Measurements from ENCODE around the gene RHOXF2. TPM values are rescaled to one million over a fixed set of nuclear protein-coding genes. Genes with fewer than 3 reads are reported as not detected.
"Not testable (repeated sequence)": the region's sequence is repeated elsewhere in the genome, so short reads cannot be mapped to it uniquely, and the experiment has no call there.

Gene RHOXF2
- total RNA-seq, 1 donor from 2014 or later = not detected

GRCh38 chrX:120193720-120194119 lies 35.3 kb downstream of the RHOXF2 start:
- ATAC-seq (ENCODE audit: poor library complexity); intact Hi-C loops (cut with DNase I): not testable (repeated sequence)

GRCh38 chrX:120195786-120196185 lies 37.4 kb downstream of the RHOXF2 start:
- DNase-seq; intact Hi-C loops (cut with DNase I): not testable (repeated sequence)
- peak; percentile 75 for ATAC-seq (ENCODE audit: poor library complexity)

More at GRCh38 chrX:120193720-120194119, 35.3 kb downstream of the RHOXF2 start:
- DNase-seq = not testable (repeated sequence)

- DNase-seq; ATAC-seq (ENCODE audit: poor library complexity); intact Hi-C loops (cut with DNase I): not testable (repeated sequence)
Measured at GRCh38 chrX:120196626-120197283, 38.3 kb downstream of the RHOXF2 start.

GRCh38 chrX:120200851-120201250 lies 42.4 kb downstream of the RHOXF2 start:
- intact Hi-C loops (cut with DNase I) = no loop called here
- ATAC-seq (ENCODE audit: poor library complexity) (no peak), DNase-seq (no peak)

GRCh38 chrX:120205816-120206753 lies 47.7 kb downstream of the RHOXF2 start:
- intact Hi-C loops (cut with DNase I) = no loop called here
- ATAC-seq (ENCODE audit: poor library complexity) (no peak), DNase-seq (no peak)

- ATAC-seq (ENCODE audit: poor library complexity) (no peak), DNase-seq (no peak)
- intact Hi-C loops (cut with DNase I) = no loop called here
Measured at GRCh38 chrX:120207009-120207605, 48.7 kb downstream of the RHOXF2 start.

GRCh38 chrX:120213438-120214265 lies 55.2 kb downstream of the RHOXF2 start:
- DNase-seq (peak; percentile 40), ATAC-seq (ENCODE audit: poor library complexity) (peak; percentile 71)
- intact Hi-C loops (cut with DNase I) = no loop called here

Other genes starting within 250 kb of the RHOXF2 start
- 3.6 TPM for gene NKAP, start 214.9 kb upstream of the RHOXF2 start, total RNA-seq
- not detected for gene RHOXF2B, start 80.9 kb upstream of the RHOXF2 start, total RNA-seq
- gene RHOXF1, start 42.7 kb upstream of the RHOXF2 start, total RNA-seq = not detected
- gene ZBTB33, start 92.2 kb downstream of the RHOXF2 start, total RNA-seq = 6.6 TPM
- 1.1 TPM for gene TMEM255A, start 152.8 kb downstream of the RHOXF2 start, total RNA-seq
- gene ATP1B4, start 203.5 kb downstream of the RHOXF2 start, total RNA-seq = not detected

Measured in Right ventricle myocardium superior (tissue), 1 donor.